ENCODE measurements around the gene C21orf91. TPM values are rescaled to one million over a fixed set of nuclear protein-coding genes. Genes with fewer than 3 reads are reported as not detected.

The C21orf91 gene
- total RNA-seq, 1 experiment from 2014 or later = 3.9 TPM

GRCh38 chr21:17798796-17799195 lies 20.4 kb downstream of the C21orf91 start:
- DNase-seq (ENCODE audit: low read depth) = no peak

DNA sequence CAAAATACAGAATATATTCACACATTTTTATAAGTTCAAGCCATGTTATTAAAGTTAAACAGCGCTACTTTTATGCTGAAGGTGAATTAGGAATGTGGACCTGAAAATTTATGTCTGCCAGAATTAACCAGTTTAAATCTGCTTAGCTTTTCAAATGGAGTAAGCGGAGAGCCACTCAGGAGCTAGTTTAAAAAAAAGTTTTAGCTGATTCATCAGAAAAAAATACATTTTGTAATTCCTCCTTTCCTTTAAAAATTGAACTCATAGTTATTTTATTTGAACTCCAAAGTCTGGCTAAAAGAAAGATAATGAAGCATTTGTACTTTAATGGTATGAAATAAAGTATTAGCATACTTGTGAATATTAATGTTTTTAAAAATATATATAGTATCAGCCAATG lies 21.2 kb downstream of the C21orf91 start:
- no peak for DNase-seq (ENCODE audit: low read depth)

DNA sequence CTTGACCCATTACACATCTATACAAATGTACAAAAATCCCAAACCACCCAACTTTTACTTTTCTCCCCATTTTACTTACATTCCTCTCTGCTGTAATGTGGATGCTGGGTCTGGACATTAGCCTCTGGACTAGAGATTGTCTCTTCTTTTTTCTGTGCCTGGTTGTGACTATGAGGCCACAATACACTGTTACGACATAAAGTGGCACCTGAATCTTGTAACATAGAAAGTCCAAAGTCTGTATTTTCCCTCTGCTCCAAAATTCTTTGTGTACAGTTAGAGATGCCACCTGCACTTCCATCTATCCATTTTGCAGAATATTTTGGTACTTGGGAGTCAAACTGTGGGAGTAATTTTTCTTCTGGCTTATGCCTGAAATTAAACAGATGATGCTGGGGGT lies 22.7 kb downstream of the C21orf91 start:
- DNase-seq (ENCODE audit: low read depth) = no peak

- no peak for DNase-seq (ENCODE audit: low read depth)
Observed at GRCh38 chr21:17796037-17796403, 23.1 kb downstream of the C21orf91 start.

GRCh38 chr21:17795146-17796036 lies 23.8 kb downstream of the C21orf91 start:
- DNase-seq (ENCODE audit: low read depth) = no peak

DNA sequence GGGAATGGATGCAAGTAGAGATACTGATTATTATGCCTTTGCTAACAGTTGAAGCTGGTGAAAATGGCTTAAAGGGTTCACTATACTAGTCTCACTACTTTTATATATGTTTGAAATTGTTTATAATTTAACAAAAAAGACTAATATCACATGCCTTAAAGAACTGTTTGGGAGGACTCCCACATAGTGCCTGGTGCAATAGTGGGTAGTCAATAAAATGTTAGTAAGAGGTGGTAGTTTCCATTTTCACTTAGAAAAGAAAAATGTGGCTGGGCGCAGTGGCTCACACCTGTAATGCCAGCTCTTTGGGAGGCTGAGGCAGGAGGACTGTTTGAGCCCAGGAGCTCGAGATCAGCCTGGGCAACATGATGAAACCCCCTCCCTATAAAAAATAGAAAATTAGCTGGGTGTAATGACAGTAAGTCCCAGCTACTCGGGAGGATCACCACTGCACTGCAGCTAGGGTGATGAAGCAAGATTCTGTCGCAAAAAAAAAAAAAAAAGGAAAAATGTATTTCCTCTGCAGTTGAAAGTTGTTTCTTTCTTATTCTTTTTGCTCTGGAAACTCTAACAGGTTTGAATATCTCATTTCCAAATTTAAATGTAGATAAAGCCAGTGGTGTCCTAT lies 24.5 kb downstream of the C21orf91 start:
- DNase-seq (ENCODE audit: low read depth) = no peak

DNA sequence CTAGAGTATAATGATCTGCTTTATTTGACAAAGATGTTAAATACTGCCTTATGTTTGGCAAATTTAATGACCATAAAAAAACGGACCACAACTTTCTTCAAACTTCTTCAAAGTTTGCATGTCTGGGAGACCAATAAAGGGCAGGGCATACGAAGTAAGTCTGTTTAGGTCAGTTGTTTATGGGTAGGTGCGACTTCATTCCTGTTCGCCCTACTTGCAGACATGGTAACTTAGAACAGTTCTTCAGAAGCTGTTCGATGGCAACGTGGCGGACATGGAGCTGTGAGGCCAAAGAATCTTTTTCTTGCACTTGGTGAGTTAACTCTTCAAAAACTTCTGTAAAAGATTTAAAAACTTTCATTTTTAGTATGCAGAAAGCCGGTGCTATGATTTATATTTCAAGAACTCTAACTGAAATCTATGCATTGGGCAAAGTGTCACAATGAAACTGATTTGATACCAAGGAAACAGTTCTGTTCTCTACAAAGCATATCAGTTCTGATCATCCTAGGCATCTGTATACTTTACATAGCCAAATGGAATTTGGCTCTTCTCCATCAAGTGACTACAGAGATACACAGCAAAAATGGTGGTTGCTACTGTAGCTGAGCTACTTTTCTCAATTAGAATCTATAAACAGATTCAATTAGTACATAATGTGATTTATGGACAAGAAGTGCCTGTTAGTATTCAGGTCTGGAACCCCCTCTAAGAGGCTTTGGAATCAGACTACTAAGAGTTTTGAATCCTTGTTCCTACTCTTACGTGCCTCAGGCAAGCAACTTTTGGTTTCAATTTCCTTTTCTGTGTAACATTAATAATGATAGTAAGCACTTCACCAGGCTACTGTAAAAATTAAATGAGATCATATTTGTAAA lies 25.7 kb downstream of the C21orf91 start:
- DNase-seq (ENCODE audit: low read depth) = peak; percentile 5

DNA sequence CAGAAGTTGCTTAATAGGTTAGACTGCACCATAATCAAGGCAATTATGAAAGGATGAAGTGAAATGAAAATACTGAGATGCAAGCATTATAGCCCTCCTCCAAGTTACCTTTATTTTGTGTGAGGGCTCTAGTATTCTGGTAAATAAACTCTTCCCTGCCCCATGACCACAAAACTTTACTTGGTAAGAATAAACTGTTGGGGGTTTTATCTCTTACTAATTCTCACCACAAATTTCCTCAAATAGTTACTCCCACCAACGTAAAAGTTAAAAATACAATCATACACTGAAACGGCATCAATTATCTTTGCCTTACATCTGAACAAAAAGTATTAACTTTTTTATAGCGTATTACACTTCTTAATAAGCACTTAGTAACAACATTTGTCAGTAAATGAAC lies 29.5 kb downstream of the C21orf91 start:
- DNase-seq (ENCODE audit: low read depth) = no peak

GRCh38 chr21:17789069-17789468 lies 30.1 kb downstream of the C21orf91 start:
- no peak for DNase-seq (ENCODE audit: low read depth)

GRCh38 chr21:17786851-17787181 lies 32.3 kb downstream of the C21orf91 start:
- DNase-seq (ENCODE audit: low read depth) = no peak

- no peak for DNase-seq (ENCODE audit: low read depth)
Observed at GRCh38 chr21:17786071-17786850, 32.9 kb downstream of the C21orf91 start.

GRCh38 chr21:17785403-17785788 lies 33.8 kb downstream of the C21orf91 start:
- DNase-seq (ENCODE audit: low read depth) = no peak

- peak; percentile 17 for DNase-seq (ENCODE audit: low read depth)
Observed at GRCh38 chr21:17784604-17785402, 34.4 kb downstream of the C21orf91 start.

DNA sequence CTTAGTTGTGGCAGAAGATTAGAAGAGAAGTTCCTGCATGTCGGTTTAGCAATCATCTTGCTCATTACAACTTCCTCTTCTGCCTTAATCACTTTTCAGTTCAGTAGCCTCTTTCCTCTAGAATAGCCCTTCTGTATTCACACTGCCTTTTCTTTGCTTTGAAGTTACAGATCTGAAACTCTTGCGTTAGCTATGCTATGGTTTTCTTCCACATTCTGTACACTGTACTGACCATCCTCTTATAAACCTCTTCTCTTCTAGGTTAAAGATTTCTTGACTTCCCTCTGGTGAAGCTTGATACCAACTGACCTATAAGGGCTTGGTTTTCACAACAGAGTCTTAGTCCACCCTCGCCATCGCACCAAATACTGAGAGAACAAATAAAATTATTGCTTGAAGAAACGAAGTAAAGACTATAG lies 35.0 kb downstream of the C21orf91 start:
- DNase-seq (ENCODE audit: low read depth) = no peak

GRCh38 chr21:17783481-17784179 lies 35.5 kb downstream of the C21orf91 start:
- DNase-seq (ENCODE audit: low read depth) = no peak

GRCh38 chr21:17783003-17783402 lies 36.2 kb downstream of the C21orf91 start:
- DNase-seq (ENCODE audit: low read depth) = no peak

- DNase-seq (ENCODE audit: low read depth) = no peak
Observed at GRCh38 chr21:17782051-17782450, 37.1 kb downstream of the C21orf91 start.

- no peak for DNase-seq (ENCODE audit: low read depth)
Observed at GRCh38 chr21:17781524-17781923, 37.6 kb downstream of the C21orf91 start.

GRCh38 chr21:17780539-17780938 lies 38.6 kb downstream of the C21orf91 start:
- DNase-seq (ENCODE audit: low read depth) = peak; percentile 6

GRCh38 chr21:17779980-17780379 lies 39.2 kb downstream of the C21orf91 start:
- no peak for DNase-seq (ENCODE audit: low read depth)
